Esophagus squamous epithelium (tissue), 5 donors: ENCODE data around the gene HOXB8. TPM values are rescaled to one million over a fixed set of nuclear protein-coding genes. Genes with fewer than 3 reads are reported as not detected.
A peak's percentile ranks its signal among the peaks of the same experiment; 100 is the strongest.

Experiments used
- DNase-seq: peaks from one replicate; lab custom pipeline; 2025; lab: John Stamatoyannopoulos, UW
- H3K27ac ChIP-seq, 4 donors: fragments of 200-600 bp; sonication (generic); one replicate each; pipeline ENCODE4 v1.5.1; 2016 to 2019; ENCODE audit warnings: mild to moderate bottlenecking in 1 of 4
- H3K27me3 ChIP-seq, 4 donors: fragments of 200-600 bp; sonication (generic); 1 replicate in 3 of 4; 2 replicates in 1 of 4; pipeline versions ENCODE4 v1.5.1 to v1.6.0; 2017 to 2021; ENCODE audit warnings: antibody characterized with exemption in 1 of 4
- H3K36me3 ChIP-seq, 3 donors: fragments of 200-600 bp; sonication (generic); one replicate each; pipeline ENCODE4 v1.5.1; 2016 to 2019
- H3K4me1 ChIP-seq, 3 donors: fragments of 200-600 bp; sonication (generic); one replicate each; pipeline ENCODE4 v1.5.1; 2017 to 2019
- H3K4me3 ChIP-seq, 4 donors: fragments of 200-600 bp; sonication (generic); 1 replicate in 3 of 4; 2 replicates in 1 of 4; pipeline ENCODE4 v1.5.1; 2016 to 2019; ENCODE audit warnings: mild to moderate bottlenecking in 2 of 4, moderate library complexity in 1 of 4
- H3K9me3 ChIP-seq, 3 donors: fragments of 200-600 bp; sonication (generic); one replicate each; pipeline ENCODE4 v1.5.1; 2016 to 2019
- POLR2A ChIP-seq, 4 donors: fragments of 450-650 bp; IDR thresholded peaks; one replicate each; pipeline ENCODE4 v1.6.1; 2017; ENCODE audit warnings: antibody characterized with exemption in 4 of 4, mild to moderate bottlenecking in 4 of 4, moderate library complexity in 3 of 4
- WGBS, 2 donors: methylation state at CpG; one replicate each; pipeline ENCODE4 v1.1.5; 2018; 5-methylcytosine and 5-hydroxymethylcytosine counted together
- intact Hi-C: fragments of 100-400 bp; cut with DNase I; formaldehyde crosslinking; loops from one replicate; pipeline ENCODE4 v1.15.0; 2022
- total RNA-seq, 4 donors: library from RNA; depleted of rRNA; stranded (reverse); fragments of >200 nt; gene quantifications; one replicate each; pipeline ENCODE4 v1.1.0, GENCODE V29; 2016
- TF ChIP-seq, protein P1 (sequence below), 6 experiments: fragments of 450-650 bp in 4 of 6; fragments of 200-600 bp in 2 of 6; sonication (generic) in 2 of 6; IDR thresholded peaks; one replicate each; pipeline ENCODE4 v1.5.1; 2016 to 2019; ENCODE audit warnings: antibody characterized with exemption in 6 of 6, mild to moderate bottlenecking in 4 of 6, moderate library complexity in 4 of 6
- donor health status: DM: yes; HTN: yes; CAD: no.

HOXB8 gene
- total RNA-seq, 4 donors from 2014 or later = not detected

DNA sequence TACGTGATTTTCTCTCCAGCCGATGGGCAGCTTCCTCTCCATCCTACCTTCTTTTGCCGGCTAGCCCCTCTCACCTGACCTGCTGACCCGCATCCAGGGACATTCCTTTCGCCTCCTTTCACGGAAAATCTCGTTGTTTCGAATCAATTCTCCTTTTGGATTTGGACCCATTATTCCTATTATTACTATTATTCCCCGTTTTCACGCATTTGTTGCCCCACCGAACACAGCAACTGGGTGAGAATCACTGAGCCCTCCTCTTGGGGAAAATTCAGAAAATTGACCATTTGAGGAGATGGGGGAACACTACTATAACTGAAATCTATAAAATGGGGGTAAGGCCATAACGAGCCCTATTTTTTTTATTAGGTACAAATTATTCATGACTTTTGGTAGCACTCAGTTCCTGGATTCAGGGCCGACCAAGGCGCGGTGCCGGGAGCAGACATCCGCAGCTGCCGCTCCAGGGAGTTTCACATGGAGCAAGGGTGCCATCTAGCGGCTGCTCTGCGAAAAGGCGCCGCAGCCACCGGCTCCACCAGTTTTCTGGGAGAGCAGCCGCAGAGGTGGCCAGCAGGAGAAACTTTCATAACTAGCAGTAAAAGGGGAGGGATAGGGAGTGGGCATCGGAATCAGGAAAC lies 3.3 kb upstream of the HOXB8 start:
- H3K4me1 ChIP-seq = peaks cover 2 to 29% (median 10%) of the 10 kb centered on the region in 3 donors
- intact Hi-C loops = no loop called here
- no peak overlapping the region for H3K27ac ChIP-seq
- TF ChIP-seq, protein P1, sequence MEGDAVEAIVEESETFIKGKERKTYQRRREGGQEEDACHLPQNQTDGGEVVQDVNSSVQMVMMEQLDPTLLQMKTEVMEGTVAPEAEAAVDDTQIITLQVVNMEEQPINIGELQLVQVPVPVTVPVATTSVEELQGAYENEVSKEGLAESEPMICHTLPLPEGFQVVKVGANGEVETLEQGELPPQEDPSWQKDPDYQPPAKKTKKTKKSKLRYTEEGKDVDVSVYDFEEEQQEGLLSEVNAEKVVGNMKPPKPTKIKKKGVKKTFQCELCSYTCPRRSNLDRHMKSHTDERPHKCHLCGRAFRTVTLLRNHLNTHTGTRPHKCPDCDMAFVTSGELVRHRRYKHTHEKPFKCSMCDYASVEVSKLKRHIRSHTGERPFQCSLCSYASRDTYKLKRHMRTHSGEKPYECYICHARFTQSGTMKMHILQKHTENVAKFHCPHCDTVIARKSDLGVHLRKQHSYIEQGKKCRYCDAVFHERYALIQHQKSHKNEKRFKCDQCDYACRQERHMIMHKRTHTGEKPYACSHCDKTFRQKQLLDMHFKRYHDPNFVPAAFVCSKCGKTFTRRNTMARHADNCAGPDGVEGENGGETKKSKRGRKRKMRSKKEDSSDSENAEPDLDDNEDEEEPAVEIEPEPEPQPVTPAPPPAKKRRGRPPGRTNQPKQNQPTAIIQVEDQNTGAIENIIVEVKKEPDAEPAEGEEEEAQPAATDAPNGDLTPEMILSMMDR (IDR thresholded peaks at IDR 0.05) = peak; percentile 94 to 98 (median 98)
- no peak for TF ChIP-seq POLR2A (IDR thresholded peaks at IDR 0.05)
- WGBS, 2 donors = 4 to 5% methylated on average over 24 to 25 of the region's 25 CpGs
- H3K36me3 ChIP-seq = no peaks in the 10 kb centered on the region
- no peaks in the 10 kb centered on the region for H3K9me3 ChIP-seq
- DNase-seq = no peak
- no peak overlapping the region for H3K4me3 ChIP-seq
- peaks cover 43 to 100% (median 80%) of the 10 kb centered on the region in 4 donors for H3K27me3 ChIP-seq

DNA sequence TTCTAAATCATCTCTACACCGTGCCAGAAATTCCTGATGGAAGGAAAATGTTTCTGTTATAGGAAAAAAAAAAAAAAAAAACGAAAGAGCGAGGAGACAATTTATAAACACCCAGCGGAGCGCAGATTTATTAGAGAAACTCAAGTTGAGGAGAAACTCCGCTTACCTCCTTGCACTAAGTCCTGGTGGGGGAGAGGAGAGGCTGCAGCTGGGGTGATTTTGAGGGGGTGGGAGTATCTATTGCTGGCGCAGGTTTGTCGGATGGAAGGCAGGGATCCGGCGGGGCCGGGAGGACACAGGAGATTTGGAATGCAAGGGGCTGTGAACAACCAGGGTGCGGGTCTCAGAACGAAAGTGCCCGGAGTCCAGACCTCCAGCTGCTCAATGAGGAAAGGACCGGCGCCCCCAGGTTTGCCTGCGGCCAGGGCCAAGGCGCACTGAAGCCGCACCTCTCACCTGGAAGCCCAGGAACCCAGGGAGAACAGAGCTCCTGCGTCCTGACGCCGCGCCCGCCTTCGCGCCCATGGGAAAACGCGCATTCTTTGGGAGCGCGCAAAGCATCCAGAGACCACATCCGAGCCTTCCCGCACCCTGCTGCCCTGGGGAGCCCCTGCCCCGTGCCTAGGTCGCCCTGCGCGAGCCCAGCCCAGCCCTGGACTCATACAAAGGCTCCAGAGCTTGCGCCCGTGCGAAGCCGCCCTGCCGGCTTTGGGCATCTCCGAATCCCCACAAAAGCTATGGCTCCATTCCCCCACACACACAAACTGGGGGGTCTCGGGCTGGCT lies 2.6 kb upstream of the HOXB8 start:
- TF ChIP-seq, protein P1 (IDR thresholded peaks at IDR 0.05) = no peak
- no peak for TF ChIP-seq POLR2A (IDR thresholded peaks at IDR 0.05)
- Histone ChIP-seq H3K4me3 (no peak overlapping the region), H3K4me1 (peaks cover 10 to 36% (median 15%) of the 10 kb centered on the region in 3 donors), H3K36me3 (no peaks in the 10 kb centered on the region), H3K9me3 (no peaks in the 10 kb centered on the region), H3K27ac (no peak overlapping the region), H3K27me3 (peaks cover 47 to 100% (median 76%) of the 10 kb centered on the region in 4 donors)
- no peak for DNase-seq
- WGBS, 2 donors = 10 to 18% methylated on average over 14 to 27 of the region's 43 CpGs
- intact Hi-C loops = no loop called here

DNA sequence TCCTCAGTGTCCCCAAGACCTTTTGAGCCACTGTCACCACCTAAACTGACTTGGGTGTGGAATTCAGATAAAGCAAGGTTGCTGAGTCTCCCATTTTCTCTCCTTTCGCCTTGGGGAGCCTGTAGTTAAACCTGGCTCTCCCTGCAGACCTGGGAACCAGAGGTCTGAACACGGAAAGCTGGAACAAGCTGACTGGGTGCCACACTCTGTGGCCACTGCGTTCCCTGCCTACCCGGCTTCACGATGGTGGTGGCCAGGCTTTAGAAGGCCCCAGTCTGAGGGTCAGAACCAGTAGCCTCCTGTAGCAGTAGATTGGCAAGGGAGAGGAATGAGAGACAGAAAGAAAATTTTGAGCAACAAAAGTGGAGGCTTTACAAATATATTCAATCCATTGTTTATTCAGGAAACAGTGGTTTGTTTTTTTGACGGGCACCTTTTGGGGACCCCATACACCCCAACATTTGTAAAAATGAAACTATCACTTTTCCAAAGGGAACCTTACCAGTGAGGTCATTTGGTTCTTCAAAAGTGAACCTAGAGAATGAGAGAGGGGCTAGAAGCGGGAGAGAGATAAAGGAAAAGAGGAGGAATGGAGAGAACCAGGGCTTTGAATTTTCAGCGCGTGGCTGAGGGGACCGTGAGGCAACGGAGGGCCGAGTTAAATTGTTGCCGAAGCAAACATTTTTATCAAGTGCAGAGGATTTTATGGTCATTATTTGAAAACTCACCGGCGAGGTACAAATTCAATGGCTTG lies 1.8 kb upstream of the HOXB8 start:
- no peak for DNase-seq
- WGBS, 2 donors = 18 to 19% methylated on average over 15 of the region's 15 CpGs
- peaks cover 55 to 100% (median 81%) of the 10 kb centered on the region in 4 donors for H3K27me3 ChIP-seq
- H3K27ac ChIP-seq = no peak overlapping the region
- TF ChIP-seq, protein P1 (IDR thresholded peaks at IDR 0.05) = no peak
- no peak for TF ChIP-seq POLR2A (IDR thresholded peaks at IDR 0.05)
- H3K4me3 ChIP-seq = no peak overlapping the region
- H3K9me3 ChIP-seq = no peaks in the 10 kb centered on the region
- intact Hi-C loops = no loop called here
- H3K36me3 ChIP-seq = no peaks in the 10 kb centered on the region
- peaks cover 13 to 43% (median 22%) of the 10 kb centered on the region in 3 donors for H3K4me1 ChIP-seq

DNA sequence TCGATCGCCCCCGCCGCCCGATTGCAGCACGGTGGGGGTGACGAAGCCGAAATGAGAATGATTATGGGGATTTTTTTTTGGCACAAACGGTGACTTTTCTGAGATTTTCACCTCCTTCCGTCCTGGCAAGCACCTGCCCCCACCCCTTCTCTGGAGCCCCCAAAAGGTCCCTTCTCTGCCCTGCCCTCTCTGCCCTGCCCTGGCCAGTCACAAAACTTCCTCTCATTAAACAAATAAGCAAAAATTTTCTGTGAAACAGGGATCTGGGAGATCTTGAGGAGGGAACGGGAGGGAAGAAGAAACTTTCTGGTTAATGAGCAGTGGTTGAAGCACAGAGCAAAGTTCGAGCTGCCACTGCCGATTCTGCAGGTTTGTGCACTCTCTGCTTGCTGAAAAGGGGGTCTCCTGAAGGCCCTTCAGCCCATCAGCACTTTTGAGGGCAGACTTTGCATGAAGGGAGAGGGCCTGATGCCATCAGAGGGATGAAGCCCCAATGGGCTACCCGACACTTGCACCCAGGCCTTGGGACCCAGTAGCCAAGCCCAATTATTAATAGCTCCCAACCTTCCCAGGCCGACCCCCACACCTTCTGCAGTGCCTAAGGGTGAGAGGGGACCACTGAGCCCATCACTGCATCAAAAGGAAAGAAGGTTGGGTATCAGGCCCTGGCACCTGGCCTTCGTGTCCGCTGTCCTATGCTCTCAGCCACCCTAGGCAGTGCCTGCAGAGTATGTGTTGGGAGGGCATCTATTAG lies 1.0 kb upstream of the HOXB8 start:
- peaks cover 13 to 51% (median 30%) of the 10 kb centered on the region in 3 donors for H3K4me1 ChIP-seq

More for the DNA sequence above, 1.0 kb upstream of the HOXB8 start:
- no peaks in the 10 kb centered on the region for H3K36me3 ChIP-seq
- WGBS, 2 donors = 14 to 15% methylated on average over 10 to 16 of the region's 17 CpGs
- H3K4me3 ChIP-seq = no peak overlapping the region
- H3K27ac ChIP-seq = no peak overlapping the region
- no peak for DNase-seq
- no peak for TF ChIP-seq POLR2A (IDR thresholded peaks at IDR 0.05)
- TF ChIP-seq, protein P1 (IDR thresholded peaks at IDR 0.05) = no peak
- peaks cover 61 to 100% (median 80%) of the 10 kb centered on the region in 4 donors for H3K27me3 ChIP-seq
- no peaks in the 10 kb centered on the region for H3K9me3 ChIP-seq
- intact Hi-C loops = no loop called here
